ENCODE measurements around the gene TBC1D1. TPM values are rescaled to one million over a fixed set of nuclear protein-coding genes. Genes with fewer than 3 reads are reported as not detected.

TBC1D1 gene
- total RNA-seq, 2 donors from 2014 or later = 49.8 to 129 TPM

- no peaks in the 10 kb centered on the region for H3K9me3 ChIP-seq
- H3K27me3 ChIP-seq (replicated peaks; ENCODE audit: insufficient read depth) = no peaks in the 10 kb centered on the region
- no peak overlapping the region for H3K27ac ChIP-seq
- WGBS = 89% methylated on average over 7 of the region's 7 CpGs
- TF ChIP-seq POLR2A (IDR thresholded peaks at IDR 0.05) (no peak), CTCF (IDR thresholded peaks at IDR 0.05) (no peak), POLR2AphosphoS5 (IDR thresholded peaks at IDR 0.05) (no peak)
- H3K4me3 ChIP-seq = no peak overlapping the region
- DNase-seq (ENCODE audit: low spot score) = no peak
- H3K4me1 ChIP-seq (replicated peaks) = peaks cover 9% of the 10 kb centered on the region
- intact Hi-C loops (cut with DNase I) = no loop called here
- H3K36me3 ChIP-seq = no peaks in the 10 kb centered on the region
Observed at GRCh38 chr4:38152721-38153386, 262.0 kb downstream of the TBC1D1 start.

GRCh38 chr4:38153387-38153760, 262.5 kb downstream of the TBC1D1 start:
- Histone ChIP-seq H3K4me3 (no peak overlapping the region), H3K27me3 (replicated peaks; ENCODE audit: insufficient read depth) (no peaks in the 10 kb centered on the region), H3K4me1 (replicated peaks) (peaks cover 9% of the 10 kb centered on the region), H3K9me3 (no peaks in the 10 kb centered on the region), H3K27ac (no peak overlapping the region), H3K36me3 (no peaks in the 10 kb centered on the region)
- DNase-seq (ENCODE audit: low spot score) = no peak
- TF ChIP-seq CTCF (IDR thresholded peaks at IDR 0.05) = no peak
- TF ChIP-seq POLR2A (IDR thresholded peaks at IDR 0.05) = no peak
- TF ChIP-seq POLR2AphosphoS5 (IDR thresholded peaks at IDR 0.05) = no peak
- 88% methylated on average over 2 of the region's 2 CpGs for WGBS
- intact Hi-C loops (cut with DNase I) = no loop called here

GRCh38 chr4:38154252-38154651, 263.4 kb downstream of the TBC1D1 start:
- 37% methylated on average over 5 of the region's 5 CpGs for WGBS
- Histone ChIP-seq H3K4me3 (no peak overlapping the region), H3K27ac (peak overlapping the region in 1 of 2 donors; percentile 42), H3K27me3 (replicated peaks; ENCODE audit: insufficient read depth) (no peaks in the 10 kb centered on the region), H3K36me3 (no peaks in the 10 kb centered on the region), H3K9me3 (no peaks in the 10 kb centered on the region), H3K4me1 (replicated peaks) (peaks cover 9% of the 10 kb centered on the region)
- intact Hi-C loops (cut with DNase I) = no loop called here
- DNase-seq (ENCODE audit: low spot score) = no peak
- TF ChIP-seq CTCF (IDR thresholded peaks at IDR 0.05) (no peak), POLR2A (IDR thresholded peaks at IDR 0.05) (no peak), POLR2AphosphoS5 (IDR thresholded peaks at IDR 0.05) (no peak)

GRCh38 chr4:38154681-38155588, 264.1 kb downstream of the TBC1D1 start:
- Histone ChIP-seq H3K36me3 (no peaks in the 10 kb centered on the region), H3K9me3 (no peaks in the 10 kb centered on the region), H3K27me3 (replicated peaks; ENCODE audit: insufficient read depth) (no peaks in the 10 kb centered on the region), H3K4me3 (no peak overlapping the region), H3K27ac (peak overlapping the region; percentile 25 to 42), H3K4me1 (replicated peaks) (peaks cover 9% of the 10 kb centered on the region)
- intact Hi-C loops (cut with DNase I) = no loop called here
- 27% methylated on average over 17 of the region's 17 CpGs for WGBS
- peak; percentile 37 for TF ChIP-seq POLR2AphosphoS5 (IDR thresholded peaks at IDR 0.05)
- no peak for TF ChIP-seq POLR2A (IDR thresholded peaks at IDR 0.05)
- peak; percentile 73 for DNase-seq (ENCODE audit: low spot score)

- WGBS = 69% methylated on average over 7 of the region's 7 CpGs
- peaks cover 12% of the 10 kb centered on the region for H3K4me1 ChIP-seq (replicated peaks)
- no peak for TF ChIP-seq POLR2A (IDR thresholded peaks at IDR 0.05)
- TF ChIP-seq POLR2AphosphoS5 (IDR thresholded peaks at IDR 0.05) = no peak
- no peak for TF ChIP-seq CTCF (IDR thresholded peaks at IDR 0.05)
- intact Hi-C loops (cut with DNase I) = no loop called here
- peak overlapping the region in 1 of 2 donors; percentile 33 for H3K27ac ChIP-seq
- no peaks in the 10 kb centered on the region for H3K27me3 ChIP-seq (replicated peaks; ENCODE audit: insufficient read depth)
- H3K36me3 ChIP-seq = no peaks in the 10 kb centered on the region
- DNase-seq (ENCODE audit: low spot score) = no peak
- no peak overlapping the region for H3K4me3 ChIP-seq
- no peaks in the 10 kb centered on the region for H3K9me3 ChIP-seq
Observed at GRCh38 chr4:38155589-38156294, 264.9 kb downstream of the TBC1D1 start.

Measured in prostate gland (tissue), 2 donors.